GM12873 (cell line): Measurements from ENCODE around the gene ATP6V0D1.

Experiments
- TF ChIP-seq, protein P1 (sequence below): IDR thresholded peaks from 2 replicates; pipeline ENCODE4 v1.5.1; 2012; ENCODE audit warnings: low read depth, mild to moderate bottlenecking, moderate library complexity, low read length, control low read depth; ENCODE audit not compliant: insufficient read depth; ENCODE audit errors: missing control alignments

ATP6V0D1 gene

DNA sequence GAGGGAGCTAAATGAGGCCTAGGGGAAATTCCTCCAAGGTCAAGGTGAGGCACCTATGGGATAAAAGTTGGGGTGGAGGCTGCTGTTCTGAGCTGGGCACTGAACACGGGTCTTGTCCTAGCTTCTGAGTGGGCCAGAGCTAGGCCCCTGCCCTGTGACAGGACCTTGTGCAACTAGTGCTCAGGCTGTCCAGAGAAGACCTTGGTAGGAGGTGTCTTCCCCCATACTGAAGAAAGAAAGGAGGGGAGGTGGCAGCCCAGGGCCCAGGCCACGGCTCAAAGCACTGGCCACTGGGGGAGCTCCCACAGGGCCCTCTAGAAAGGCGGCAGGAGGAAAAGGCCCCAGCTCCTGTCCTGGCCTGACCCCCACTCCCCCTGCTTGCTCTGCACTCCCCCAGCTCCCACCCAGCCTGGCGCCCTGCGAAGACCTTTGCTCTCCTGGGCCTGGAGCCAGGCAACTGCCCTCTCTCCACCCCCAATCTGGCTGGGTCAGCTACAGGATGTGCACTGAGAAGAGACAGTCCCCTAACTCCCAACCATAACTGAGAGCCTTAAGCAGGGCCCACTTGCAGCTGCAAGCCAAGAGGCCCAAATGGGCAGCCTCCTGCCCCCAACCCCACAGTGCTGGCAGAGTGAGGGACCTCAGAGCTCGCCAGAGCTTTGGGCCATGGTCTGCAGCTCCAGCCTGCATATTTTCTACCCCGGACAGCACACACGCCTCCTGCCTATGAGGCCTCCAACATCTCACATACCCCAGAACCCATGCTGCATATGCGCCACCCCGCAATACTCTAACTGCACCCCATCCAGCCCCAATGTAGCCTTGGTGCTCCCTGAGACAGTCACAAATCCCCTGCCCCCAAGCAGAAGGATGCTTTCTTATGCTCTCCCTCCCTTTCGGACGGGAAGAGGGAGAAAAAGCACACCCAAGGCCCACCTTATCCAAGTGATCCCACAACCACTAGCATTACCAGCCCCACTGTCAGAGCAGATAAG, 34.7 kb downstream of the ATP6V0D1 start:
- TF ChIP-seq, protein P1, sequence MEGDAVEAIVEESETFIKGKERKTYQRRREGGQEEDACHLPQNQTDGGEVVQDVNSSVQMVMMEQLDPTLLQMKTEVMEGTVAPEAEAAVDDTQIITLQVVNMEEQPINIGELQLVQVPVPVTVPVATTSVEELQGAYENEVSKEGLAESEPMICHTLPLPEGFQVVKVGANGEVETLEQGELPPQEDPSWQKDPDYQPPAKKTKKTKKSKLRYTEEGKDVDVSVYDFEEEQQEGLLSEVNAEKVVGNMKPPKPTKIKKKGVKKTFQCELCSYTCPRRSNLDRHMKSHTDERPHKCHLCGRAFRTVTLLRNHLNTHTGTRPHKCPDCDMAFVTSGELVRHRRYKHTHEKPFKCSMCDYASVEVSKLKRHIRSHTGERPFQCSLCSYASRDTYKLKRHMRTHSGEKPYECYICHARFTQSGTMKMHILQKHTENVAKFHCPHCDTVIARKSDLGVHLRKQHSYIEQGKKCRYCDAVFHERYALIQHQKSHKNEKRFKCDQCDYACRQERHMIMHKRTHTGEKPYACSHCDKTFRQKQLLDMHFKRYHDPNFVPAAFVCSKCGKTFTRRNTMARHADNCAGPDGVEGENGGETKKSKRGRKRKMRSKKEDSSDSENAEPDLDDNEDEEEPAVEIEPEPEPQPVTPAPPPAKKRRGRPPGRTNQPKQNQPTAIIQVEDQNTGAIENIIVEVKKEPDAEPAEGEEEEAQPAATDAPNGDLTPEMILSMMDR, result no peak

GRCh38 chr16:67445441-67445912, 35.5 kb downstream of the ATP6V0D1 start:
- TF ChIP-seq, protein P1, result no peak

DNA sequence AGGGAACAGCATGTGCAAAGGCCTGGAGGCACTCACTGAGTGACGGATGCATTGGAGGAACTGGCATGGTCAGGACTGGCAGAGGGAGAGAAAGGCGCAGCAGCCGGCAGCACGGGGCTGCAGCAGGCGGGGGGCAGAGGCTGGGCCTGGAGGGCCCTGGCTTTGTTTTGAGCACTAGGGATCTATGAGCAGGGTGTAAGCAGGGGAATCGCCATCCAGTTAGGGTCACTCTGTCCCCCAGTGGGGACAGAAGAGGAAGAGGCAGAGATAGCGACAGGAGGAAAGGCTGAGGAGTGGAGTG, 35.9 kb downstream of the ATP6V0D1 start:
- TF ChIP-seq, protein P1, result no peak

DNA sequence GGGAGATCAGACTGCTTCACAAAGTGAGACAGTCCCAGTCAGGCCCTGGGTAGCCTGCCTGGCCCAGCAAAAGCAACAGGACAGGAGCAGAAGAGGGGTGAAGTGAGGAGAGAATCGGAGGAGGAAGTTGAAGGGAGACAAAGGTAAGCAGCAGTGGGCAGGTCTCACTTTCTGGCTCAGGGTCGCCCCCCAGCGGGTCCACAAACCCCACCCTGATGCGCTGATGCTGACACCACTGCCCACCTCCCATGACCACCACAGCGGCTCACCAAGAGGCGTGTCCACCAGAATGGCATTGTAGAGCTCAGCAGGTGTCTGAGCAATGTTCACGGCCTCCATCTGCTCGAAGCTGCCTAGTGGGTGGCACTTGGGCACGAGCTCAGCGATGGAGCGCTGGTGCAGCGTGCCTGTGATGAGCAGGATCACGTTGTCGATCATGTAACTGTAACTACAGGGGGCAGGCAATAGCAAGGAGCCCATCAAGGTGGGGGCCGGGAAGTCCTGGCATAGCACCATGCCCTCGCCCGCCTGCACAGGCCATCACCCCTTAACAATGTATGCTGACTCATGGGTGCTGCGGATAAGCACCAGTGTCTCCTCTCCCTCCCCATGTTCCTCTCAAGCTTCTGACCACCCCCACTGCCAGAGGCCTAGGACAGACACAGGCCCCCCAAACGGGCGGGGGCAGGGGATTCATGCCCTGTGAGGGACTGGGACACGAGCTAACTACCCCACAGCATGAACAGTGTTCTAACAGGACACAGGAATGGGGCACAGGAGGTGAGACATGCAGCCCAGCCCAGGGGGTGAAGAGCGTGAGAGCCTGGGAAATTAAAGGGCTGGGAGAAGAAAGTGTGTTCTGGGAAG, 36.5 kb downstream of the ATP6V0D1 start:
- TF ChIP-seq, protein P1, result no peak

- TF ChIP-seq, protein P1, result no peak
Observed at GRCh38 chr16:67443265-67443664, 37.7 kb downstream of the ATP6V0D1 start.

DNA sequence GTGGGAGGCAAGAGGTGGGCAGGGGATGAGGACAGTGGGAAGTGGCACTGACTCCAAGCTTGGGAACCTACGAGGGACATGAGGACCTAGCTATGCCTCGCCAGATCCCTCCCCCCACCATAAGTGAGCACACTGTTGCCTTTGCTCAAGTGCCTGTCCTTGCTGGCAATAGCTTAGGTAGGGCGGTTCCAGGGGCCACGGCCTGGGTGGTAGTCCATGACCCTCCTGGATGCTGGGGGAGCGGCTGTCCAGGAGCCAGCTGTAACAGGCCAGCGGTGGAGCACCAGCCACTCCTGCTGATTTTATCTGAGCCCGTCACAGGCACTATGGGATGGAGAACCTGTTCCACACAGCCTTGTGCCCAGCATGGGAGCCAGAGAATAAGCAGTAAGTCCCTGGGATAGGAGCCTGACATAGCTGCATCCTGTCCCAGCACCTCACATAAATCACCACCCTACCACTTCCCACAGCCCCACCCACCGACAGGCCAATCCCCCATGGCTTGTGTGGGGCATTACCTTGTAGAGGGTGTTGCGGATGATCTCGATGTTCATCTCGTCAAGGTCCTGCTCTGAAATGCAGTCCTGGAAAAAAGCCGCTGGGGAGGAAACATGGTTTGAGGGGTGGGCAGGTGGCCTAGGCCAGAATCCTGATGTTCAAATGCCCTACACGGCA, 38.2 kb downstream of the ATP6V0D1 start:
- TF ChIP-seq, protein P1, result no peak

GRCh38 chr16:67441907-67442306, 39.0 kb downstream of the ATP6V0D1 start:
- TF ChIP-seq, protein P1, result no peak
